HG03457 (cell line): Measurements from ENCODE around the gene RPS6KB2.
A peak's percentile ranks its signal among the peaks of the same experiment; 100 is the strongest.
"Not testable (repeated sequence)": the region's sequence is repeated elsewhere in the genome, so short reads cannot be mapped to it uniquely, and the experiment has no call there.

ENCODE experiments used
- ATAC-seq: cut with Tn5 transposase; IDR thresholded peaks from one replicate; pipeline ENCODE4 v1.9.1; 2021; ENCODE audit warnings: moderate number of reproducible peaks; ENCODE audit not compliant: unreplicated experiment

Gene RPS6KB2

DNA sequence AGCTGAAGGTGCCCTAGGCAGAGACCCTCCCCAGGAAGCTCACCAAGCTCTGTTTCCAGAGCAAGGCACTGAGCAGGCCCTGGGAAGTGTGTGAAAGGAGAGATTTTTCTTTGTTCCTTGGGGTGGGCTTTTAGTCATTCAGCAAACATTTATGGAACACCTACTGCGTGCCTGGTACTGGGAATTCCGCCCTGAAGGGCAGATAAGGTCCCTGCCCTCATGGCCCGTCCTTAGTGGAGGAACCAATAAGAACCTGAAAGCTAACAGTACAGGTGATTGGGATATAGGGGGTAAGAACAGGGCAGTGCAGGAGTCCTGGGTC is 36.9 kb downstream of the RPS6KB2 start:
- ATAC-seq = no peak

DNA sequence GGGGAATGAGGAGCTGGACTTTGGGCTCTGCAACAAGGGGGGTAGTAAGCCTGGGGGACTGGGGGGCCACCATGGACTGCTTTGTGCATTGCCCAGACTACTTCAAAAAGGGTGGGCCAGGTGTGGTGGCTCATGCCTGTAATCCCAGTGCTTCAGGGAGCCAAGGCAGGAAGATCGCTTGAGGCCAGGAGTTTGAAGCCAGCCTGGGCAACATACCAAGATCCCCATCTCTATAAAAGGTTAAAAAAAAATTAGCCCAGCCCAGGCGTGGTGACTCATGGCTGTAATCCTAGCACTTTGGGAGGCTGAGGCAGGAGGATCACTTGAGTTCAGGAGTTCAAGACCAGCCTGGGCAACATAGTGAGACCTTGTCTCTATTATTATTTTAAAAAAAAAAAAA is 37.2 kb downstream of the RPS6KB2 start:
- ATAC-seq = not testable (repeated sequence)

- ATAC-seq = no peak
These were observed 38.1 kb downstream of the RPS6KB2 start for GRCh38 chr11:67466367-67466766.

DNA sequence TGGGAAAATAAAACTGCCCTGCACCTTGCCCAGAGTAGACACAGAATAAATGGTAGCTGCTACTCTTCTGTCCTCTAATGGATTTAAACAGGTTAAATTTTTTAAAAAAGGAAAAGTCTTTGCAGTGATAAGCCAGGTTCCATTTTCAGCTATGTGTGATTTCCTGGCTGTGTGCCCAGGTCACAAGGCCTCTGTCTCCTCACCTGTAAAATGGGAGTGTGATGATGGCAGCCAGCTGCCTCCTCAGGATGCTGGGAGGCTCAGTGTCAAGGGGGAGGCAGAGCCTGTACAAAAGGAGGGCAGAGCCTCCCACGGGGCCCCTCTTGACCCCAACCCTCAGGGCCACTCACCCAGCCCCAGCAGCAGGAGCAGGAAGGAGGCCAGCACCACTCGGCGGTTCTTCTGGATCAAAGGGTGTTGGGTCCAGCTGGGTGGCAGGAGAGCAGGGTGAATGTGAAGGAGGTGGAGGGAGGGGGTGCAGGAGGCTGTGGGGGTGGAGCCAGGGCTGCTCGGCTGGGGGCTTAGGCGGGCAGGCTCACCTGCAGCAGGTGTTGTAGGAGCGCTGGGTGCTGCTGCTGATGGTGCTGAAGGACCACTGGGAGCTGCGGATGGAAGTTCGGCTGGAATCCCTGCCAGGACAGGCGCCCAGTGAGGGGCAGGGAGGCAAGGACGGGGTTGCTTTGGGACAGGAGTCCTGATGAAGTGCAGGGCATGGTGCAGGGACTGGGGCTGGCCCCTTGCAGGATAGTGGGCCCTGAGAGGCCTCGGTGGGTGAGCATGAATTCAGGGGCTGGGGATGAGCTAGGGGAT is 38.9 kb downstream of the RPS6KB2 start:
- ATAC-seq = no peak

GRCh38 chr11:67468056-67468455 is 39.8 kb downstream of the RPS6KB2 start:
- no peak for ATAC-seq

- ATAC-seq = no peak
These were observed 40.1 kb downstream of the RPS6KB2 start for GRCh38 chr11:67468456-67468758.

DNA sequence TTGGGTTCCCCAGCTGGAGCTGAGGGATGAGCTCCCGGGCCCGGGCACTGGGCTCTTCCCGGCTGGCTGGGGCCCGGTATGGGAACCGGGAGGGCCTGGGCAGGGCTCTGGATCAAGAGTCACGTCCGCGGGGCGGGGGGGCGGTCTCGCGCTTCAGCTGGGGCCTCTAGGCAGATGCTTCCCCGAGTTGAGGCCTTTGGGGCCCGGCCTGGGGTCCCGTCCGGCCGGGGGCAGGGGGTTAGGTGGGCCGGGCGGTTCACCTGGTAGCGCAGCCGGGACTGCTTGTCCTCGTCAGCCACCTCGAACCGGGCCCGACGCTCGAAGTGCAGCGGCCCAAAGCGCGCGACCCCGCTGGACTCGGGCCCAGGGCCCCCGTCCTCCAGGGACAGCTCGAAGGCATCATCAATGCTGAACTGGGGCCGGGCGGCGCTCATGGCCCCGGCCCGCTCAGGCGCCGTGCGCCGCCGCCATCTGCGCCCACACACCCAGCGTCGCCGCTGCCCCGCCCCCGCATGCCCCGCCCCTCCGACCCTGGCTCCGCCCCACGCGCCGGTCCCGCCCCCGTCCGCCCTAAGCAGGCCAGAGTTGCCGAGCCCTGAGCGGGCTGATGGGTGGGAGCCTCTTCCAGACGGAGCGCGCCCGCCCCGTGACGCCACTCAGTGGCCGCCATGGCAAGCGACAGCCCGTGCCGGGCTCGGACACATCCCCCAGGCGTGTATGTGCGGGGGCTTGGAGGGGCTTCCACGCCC is 40.6 kb downstream of the RPS6KB2 start, which contains the start of gene TMEM134:
TMEM134 (minus strand) TSS at position 493 of the 749 bp plus-strand sequence; CDS start at position 434, 59 bp downstream.
- ATAC-seq = no peak

- no peak for ATAC-seq
These were observed 41.2 kb downstream of the RPS6KB2 start for GRCh38 chr11:67469508-67469811.

DNA sequence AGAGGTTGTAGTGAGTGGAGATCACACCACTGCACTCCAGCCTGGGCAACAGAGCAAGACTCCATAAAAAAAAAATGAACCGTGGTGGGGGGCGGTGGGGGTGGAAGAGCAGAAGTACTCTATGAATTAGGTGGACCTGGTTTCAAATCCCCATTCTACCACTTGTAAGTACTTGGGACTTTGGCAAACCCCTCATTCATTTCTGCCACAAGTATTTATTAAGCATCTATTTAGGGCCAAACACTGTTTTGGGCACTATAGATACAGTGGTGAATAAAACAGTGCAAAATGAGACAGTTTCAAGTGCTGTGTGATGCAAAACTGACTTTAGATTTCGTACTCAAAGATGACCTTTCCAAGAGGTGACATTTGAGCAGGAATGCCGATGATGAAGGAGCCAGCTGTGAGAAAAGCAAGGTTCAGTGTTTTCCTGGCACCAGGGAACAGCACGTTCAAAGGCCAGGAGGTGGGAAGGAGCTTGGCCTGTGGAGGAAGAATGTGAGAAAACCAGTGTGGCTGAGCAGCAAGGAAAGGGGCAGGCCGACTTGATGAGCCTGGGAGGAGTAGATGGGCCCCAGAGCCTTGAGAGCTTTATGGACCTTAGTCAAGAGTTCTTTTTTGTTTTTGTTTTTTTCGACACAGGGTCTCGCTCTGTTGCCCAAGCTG is 42.2 kb downstream of the RPS6KB2 start:
- ATAC-seq = no peak

DNA sequence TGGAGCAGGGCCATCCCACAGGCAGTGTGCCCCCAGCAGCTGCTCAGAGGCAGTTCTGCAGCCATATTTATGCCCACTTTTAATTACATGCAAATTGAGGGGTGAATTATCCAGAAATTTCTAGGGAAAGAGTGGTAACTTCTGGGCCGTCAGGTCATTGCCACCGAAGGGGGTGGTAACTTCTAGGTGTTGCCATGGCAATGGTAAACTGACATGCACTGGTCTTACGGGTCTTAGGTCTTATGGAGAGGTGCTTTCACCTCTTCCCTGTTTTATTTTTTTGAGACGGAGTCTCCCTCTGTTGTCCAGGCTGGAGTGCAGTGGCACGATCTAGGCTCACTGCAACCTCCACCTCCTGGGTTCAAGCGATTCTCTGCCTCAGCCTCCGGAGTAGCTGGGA is 44.6 kb downstream of the RPS6KB2 start:
- no peak for ATAC-seq

- ATAC-seq = not testable (repeated sequence)
These were observed 48.4 kb downstream of the RPS6KB2 start for GRCh38 chr11:67476692-67477091.

GRCh38 chr11:67477344-67478050 is 49.2 kb downstream of the RPS6KB2 start:
- ATAC-seq = not testable (repeated sequence)

DNA sequence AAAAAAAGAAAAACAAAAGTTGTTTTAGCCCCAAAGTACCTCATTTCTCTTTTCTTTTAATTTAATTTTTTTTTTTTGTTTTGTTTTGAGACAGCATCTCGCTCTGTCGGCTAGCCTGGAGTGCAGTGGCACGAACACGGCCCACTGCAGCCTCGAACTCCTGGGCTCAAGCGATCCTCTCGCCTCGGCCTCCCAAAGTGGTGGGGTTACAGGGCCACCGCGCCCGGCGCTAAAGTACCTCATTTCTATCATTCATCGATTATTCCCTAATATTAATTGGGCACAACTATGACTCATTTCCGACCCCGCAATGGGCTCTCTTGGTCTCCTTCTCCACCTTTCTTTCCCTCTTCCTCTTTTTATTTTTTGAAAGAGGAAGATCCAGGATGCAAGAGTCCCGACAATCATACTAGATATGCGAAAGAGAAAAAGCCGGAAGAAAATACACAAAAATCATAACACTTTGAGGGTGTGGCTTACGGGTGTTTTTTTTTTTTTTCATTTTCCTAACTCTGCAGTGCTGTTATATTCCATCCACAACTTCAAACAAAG is 54.1 kb downstream of the RPS6KB2 start:
- ATAC-seq = no peak

DNA sequence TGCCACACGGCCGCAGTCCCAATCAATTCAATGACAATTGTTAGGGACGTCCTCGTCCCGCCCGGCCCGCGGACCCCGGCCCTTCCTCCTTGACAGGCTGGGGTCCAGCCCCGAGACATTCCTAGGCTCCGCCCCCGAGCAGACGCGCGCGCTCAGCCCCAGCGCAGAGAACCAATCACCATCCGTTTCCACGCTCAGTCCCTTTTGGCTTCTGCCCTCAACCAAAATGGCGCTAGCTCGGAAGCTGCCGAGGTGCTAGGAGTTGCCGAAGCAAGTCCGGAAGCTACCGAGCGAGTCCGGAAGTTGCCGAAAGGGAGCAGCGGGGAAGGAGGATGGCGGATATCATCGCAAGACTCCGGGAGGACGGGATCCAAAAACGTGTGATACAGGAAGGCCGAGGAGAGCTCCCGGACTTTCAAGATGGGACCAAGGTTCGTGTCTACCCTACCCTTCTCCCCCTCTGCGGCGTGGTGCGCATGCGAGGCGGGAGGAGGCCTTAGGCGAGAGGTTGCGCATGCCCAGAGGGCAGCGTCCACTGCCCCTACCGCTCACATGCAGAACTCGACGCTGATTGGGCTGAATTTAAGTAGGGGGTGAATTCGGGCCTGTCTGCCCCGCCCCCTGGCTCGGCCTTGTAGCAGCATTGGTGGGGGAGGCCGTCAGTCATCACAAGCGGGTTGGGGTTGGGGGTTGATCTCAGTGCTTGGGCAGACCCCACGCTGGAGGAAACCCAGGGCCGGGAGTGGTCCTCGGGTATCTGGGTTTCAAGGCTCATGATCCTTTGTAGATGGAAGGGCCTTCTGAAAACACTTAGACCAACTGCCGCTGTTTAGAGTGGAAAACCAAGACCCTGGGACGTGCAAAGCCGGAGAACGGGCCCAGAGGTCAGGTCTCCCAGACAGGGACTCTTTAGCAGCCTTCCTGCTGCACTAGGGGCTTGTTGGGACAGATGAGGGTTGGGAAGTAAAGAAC is 54.8 kb downstream of the RPS6KB2 start, which contains the start of gene AIP:
AIP (plus strand) TSS at position 200 of the 972 bp plus-strand sequence; CDS start at position 333, 133 bp downstream.
- ATAC-seq = peak; percentile 54

GRCh38 chr11:67483831-67484665 is 55.8 kb downstream of the RPS6KB2 start:
- no peak for ATAC-seq

DNA sequence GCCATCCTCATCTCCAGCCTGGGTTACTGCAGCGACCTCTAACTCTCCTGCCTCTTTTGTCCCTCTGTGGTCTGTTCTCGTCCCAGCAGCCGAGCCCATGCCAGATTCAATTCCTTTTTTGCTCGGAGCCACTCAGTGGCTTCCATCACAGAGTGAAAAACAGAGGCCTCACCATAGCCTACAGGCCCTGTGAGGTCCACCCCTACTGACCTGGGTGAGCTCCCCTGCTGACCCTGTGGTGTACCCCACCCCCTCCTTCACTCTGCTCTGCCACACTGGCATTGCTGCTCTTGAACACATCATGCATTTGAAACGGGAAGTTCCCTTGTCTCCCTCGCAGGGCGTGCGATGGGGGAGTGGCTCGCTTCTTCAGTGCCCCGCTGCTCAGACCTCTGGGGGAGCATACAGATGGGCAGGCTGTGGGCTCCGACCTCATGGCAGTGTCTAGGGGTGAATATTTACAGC is 56.6 kb downstream of the RPS6KB2 start:
- ATAC-seq = no peak
